Keratinocyte (primary cell): ENCODE measurements around the gene RMDN3. TPM values are rescaled to one million over a fixed set of nuclear protein-coding genes. Genes with fewer than 3 reads are reported as not detected.

ENCODE experiments used
- DNase-seq: peaks from one replicate; pipeline ENCODE4 v3.0.0-alpha.2; 2011; ENCODE audit warnings: low read depth, missing footprints, low spot score
- FAIRE-seq: peaks from 2 replicates; lab custom pipeline; 2011; peaks lifted over from hg19 to GRCh38; lab: Jason Lieb, UNC
- H2AFZ ChIP-seq: 2 replicates; pipeline ENCODE4 v1.6.0; 2012; ENCODE audit warnings: low read length, control low read depth, inconsistent platforms; ENCODE audit not compliant: control insufficient read depth
- H3K27ac ChIP-seq: 2 replicates; pipeline ENCODE4 v1.5.1; 2011; ENCODE audit warnings: low read length; ENCODE audit not compliant: control insufficient read depth, insufficient read depth
- H3K27me3 ChIP-seq: 3 replicates; pipeline ENCODE4 v1.6.0; 2011; ENCODE audit warnings: low read length; ENCODE audit not compliant: control insufficient read depth, insufficient read depth; ENCODE audit errors: extremely low read depth
- H3K36me3 ChIP-seq, 2 experiments: 2 replicates in 1 of 2; 3 replicates in 1 of 2; pipeline ENCODE4 v1.5.1; 2011; ENCODE audit warnings: low read length in 2 of 2, mild to moderate bottlenecking in 1 of 2; ENCODE audit not compliant: control insufficient read depth in 2 of 2, insufficient read depth in 2 of 2; ENCODE audit errors: extremely low read depth in 1 of 2
- H3K4me1 ChIP-seq: 3 replicates; pipeline ENCODE4 v1.5.1; 2011; ENCODE audit warnings: low read length; ENCODE audit not compliant: control insufficient read depth, insufficient read depth; ENCODE audit errors: extremely low read depth
- H3K4me2 ChIP-seq: 3 replicates; pipeline ENCODE4 v1.6.0; 2011; ENCODE audit warnings: low read depth, low read length; ENCODE audit not compliant: control insufficient read depth, insufficient read depth; ENCODE audit errors: extremely low read depth
- H3K4me3 ChIP-seq, 3 experiments: fragments of 200-600 bp in 1 of 3; sonication (generic) in 1 of 3; 2 replicates in 2 of 3; 3 replicates in 1 of 3; pipeline ENCODE4 v1.5.1; 2011 to 2016; ENCODE audit warnings: low read length in 3 of 3, mild to moderate bottlenecking in 3 of 3, control low read depth in 2 of 3, inconsistent platforms in 1 of 3, low read depth in 1 of 3, mixed read lengths in 1 of 3, mixed run types in 1 of 3, moderate library complexity in 1 of 3; ENCODE audit not compliant: control insufficient read depth in 2 of 3, insufficient read depth in 2 of 3; ENCODE audit errors: extremely low read depth in 1 of 3
- H3K79me2 ChIP-seq: 2 replicates; pipeline ENCODE4 v1.6.0; 2012; ENCODE audit warnings: low read length; ENCODE audit not compliant: control insufficient read depth, insufficient read depth
- H3K9ac ChIP-seq: 3 replicates; pipeline ENCODE4 v1.6.0; 2011; ENCODE audit warnings: low read length; ENCODE audit not compliant: control insufficient read depth, insufficient read depth; ENCODE audit errors: extremely low read depth
- H3K9me1 ChIP-seq: 3 replicates; pipeline ENCODE4 v1.6.0; 2011; ENCODE audit warnings: low read length; ENCODE audit not compliant: control insufficient read depth, insufficient read depth; ENCODE audit errors: extremely low read depth
- H3K9me3 ChIP-seq: 2 replicates; pipeline ENCODE4 v1.5.1; 2012; ENCODE audit warnings: low read depth, low read length; ENCODE audit not compliant: control insufficient read depth
- H4K20me1 ChIP-seq: 3 replicates; pipeline ENCODE4 v1.6.0; 2011; ENCODE audit warnings: low read length; ENCODE audit not compliant: control insufficient read depth, insufficient read depth; ENCODE audit errors: extremely low read depth
- EZH2 ChIP-seq: IDR thresholded peaks from one replicate; pipeline ENCODE4 v1.6.1; 2012; ENCODE audit warnings: inconsistent platforms, mild to moderate bottlenecking, low read length, moderate library complexity
- dilution Hi-C: fragments of 300-500 bp; cut with MboI; formaldehyde crosslinking; loops from one replicate; pipeline ENCODE4 v1.7.0; 2020; ENCODE audit warnings: low sequenced_read_pairs; ENCODE audit not compliant: extremely low pct_ligation_motif_present
- polyA plus RNA-seq, 5 experiments: library from polyadenylated mRNA; depleted of rRNA in 3 of 5; stranded (reverse) in 3 of 5; stranded (forward) in 1 of 5; unstranded in 1 of 5; fragments of >200 nt; gene quantifications; 1 replicate in 1 of 5; 2 replicates in 3 of 5; 3 replicates in 1 of 5; pipeline versions ENCODE4 v1.2.1 to v1.2.3, GENCODE V29; 2011 to 2012; ENCODE audit warnings: missing spikeins in 2 of 5, low read depth in 1 of 5, low replicate concordance in 1 of 5
- TF ChIP-seq, protein P1 (sequence below), 3 experiments: IDR thresholded peaks in 1 of 3; conservative IDR thresholded peaks in 1 of 3; optimal IDR thresholded peaks in 1 of 3; 2 replicates in 2 of 3; 3 replicates in 1 of 3; pipeline versions ENCODE3 to v1.5.1; 2011; ENCODE audit warnings: low read length in 3 of 3, mild to moderate bottlenecking in 3 of 3, moderate library complexity in 2 of 3, control low read depth in 1 of 3, inconsistent platforms in 1 of 3; ENCODE audit not compliant: insufficient read depth in 2 of 3; ENCODE audit errors: extremely low read depth in 1 of 3

The RMDN3 gene
- polyA plus RNA-seq, 1 donor (not counting 4 experiments of a cell fraction or from before 2014, with no cell fraction given), result 23.0 TPM

DNA sequence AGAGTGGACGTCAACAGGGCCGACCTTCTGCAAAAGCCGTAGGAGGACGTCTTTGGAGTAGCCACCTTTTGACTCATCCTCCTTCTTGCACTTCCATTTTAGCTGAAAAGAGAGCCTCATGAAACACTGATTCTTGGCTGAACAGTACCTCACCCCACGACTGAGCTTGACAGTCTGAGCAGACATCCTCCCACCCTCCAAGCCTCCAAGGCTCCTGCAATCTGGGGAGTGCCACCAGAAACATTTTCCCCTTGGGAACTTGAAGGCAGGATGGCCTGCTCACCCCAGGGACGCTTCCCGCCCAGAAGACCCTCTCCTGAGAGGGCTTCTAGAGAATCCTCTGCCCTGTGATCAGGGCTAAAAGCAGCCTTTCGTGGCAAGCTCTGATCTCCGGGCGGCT lies 20.0 kb upstream of the RMDN3 start:
- Histone ChIP-seq H2AFZ (no peak overlapping the region), H3K27me3 (no peaks in the 10 kb centered on the region), H3K9me1 (no peaks in the 10 kb centered on the region), H3K36me3 (peaks cover 36 to 44% of the 10 kb centered on the region in 2 experiments), H3K4me3 (no peak overlapping the region), H3K4me2 (no peak overlapping the region), H3K9ac (no peak overlapping the region), H4K20me1 (no peaks in the 10 kb centered on the region), H3K4me1 (peaks cover 18% of the 10 kb centered on the region), H3K79me2 (no peaks in the 10 kb centered on the region), H3K27ac (no peak overlapping the region), H3K9me3 (no peaks in the 10 kb centered on the region)
- FAIRE-seq, result no peak
- no peak for TF ChIP-seq EZH2
- TF ChIP-seq, protein P1, sequence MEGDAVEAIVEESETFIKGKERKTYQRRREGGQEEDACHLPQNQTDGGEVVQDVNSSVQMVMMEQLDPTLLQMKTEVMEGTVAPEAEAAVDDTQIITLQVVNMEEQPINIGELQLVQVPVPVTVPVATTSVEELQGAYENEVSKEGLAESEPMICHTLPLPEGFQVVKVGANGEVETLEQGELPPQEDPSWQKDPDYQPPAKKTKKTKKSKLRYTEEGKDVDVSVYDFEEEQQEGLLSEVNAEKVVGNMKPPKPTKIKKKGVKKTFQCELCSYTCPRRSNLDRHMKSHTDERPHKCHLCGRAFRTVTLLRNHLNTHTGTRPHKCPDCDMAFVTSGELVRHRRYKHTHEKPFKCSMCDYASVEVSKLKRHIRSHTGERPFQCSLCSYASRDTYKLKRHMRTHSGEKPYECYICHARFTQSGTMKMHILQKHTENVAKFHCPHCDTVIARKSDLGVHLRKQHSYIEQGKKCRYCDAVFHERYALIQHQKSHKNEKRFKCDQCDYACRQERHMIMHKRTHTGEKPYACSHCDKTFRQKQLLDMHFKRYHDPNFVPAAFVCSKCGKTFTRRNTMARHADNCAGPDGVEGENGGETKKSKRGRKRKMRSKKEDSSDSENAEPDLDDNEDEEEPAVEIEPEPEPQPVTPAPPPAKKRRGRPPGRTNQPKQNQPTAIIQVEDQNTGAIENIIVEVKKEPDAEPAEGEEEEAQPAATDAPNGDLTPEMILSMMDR (optimal IDR thresholded peaks at IDR 0.05 in 1 of 3, IDR thresholded peaks at IDR 0.05 in 1 of 3, conservative IDR thresholded peaks at IDR 0.05 in 1 of 3; ENCODE audit: extremely low read depth in 1 of 3, insufficient read depth in 2 of 3, low read length in 3 of 3), result no peak
- dilution Hi-C loops, result no loop called here
- DNase-seq, result no peak

DNA sequence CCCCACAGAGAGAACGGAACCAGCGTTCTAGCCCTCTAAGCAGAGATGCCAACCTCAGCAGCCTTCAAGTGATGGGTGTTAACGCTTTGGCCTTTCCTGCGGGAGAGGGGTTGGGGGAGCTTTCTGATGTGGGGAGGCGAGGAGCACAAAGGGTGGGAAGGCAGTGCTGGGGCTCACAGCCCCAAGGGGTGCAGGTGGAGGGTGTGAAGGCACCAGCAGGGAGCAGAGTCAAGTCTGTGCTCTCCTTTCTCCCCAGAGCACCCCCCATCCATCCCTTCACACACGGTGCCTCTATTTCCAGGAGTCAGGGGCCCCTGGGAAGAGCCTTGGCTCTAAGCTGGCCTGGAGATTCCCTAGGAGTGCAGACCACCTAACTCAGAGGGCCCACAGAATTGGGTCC lies 18.8 kb upstream of the RMDN3 start:
- dilution Hi-C loops, result no loop called here
- Histone ChIP-seq H3K9ac (no peak overlapping the region), H4K20me1 (no peaks in the 10 kb centered on the region), H3K36me3 (peaks cover 32 to 33% of the 10 kb centered on the region in 2 experiments), H2AFZ (no peak overlapping the region), H3K79me2 (no peaks in the 10 kb centered on the region), H3K4me2 (no peak overlapping the region), H3K9me1 (no peaks in the 10 kb centered on the region), H3K27ac (no peak overlapping the region), H3K27me3 (no peaks in the 10 kb centered on the region), H3K4me1 (peaks cover 30% of the 10 kb centered on the region), H3K9me3 (no peaks in the 10 kb centered on the region), H3K4me3 (no peak overlapping the region)
- DNase-seq, result no peak
- FAIRE-seq, result no peak
- TF ChIP-seq, protein P1 (optimal IDR thresholded peaks at IDR 0.05 in 1 of 3, IDR thresholded peaks at IDR 0.05 in 1 of 3, conservative IDR thresholded peaks at IDR 0.05 in 1 of 3; ENCODE audit: extremely low read depth in 1 of 3, insufficient read depth in 2 of 3, low read length in 3 of 3), result no peak
- TF ChIP-seq EZH2, result no peak
